ENCODE results near the gene NUDT5.

GRCh38 chr10:12165036-12165435 is 30.7 kb downstream of the NUDT5 start:
- TF ChIP-seq CTCF (conservative IDR thresholded peaks at IDR 0.05; ENCODE audit: low read length) (no peak), EZH2phosphoT487 (IDR thresholded peaks at IDR 0.05; ENCODE audit: borderline replicate concordance) (no peak)
